GM12878 (cell line): ENCODE results near the gene KCTD17.

Experiments used
- CEBPB ChIP-seq, 2 experiments: fragments of 150-350 bp in 1 of 2; IDR thresholded peaks; 2 replicates each; pipeline ENCODE4 v1.6.1; 2012 to 2014; ENCODE audit warnings: low read depth in 2 of 2, low read length in 2 of 2, borderline replicate concordance in 1 of 2, inconsistent platforms in 1 of 2
- EZH2 ChIP-seq: IDR thresholded peaks from 2 replicates; pipeline ENCODE4 v1.6.1; 2012; ENCODE audit warnings: low read depth, mild to moderate bottlenecking, control low read depth, inconsistent platforms, low read length, borderline replicate concordance; ENCODE audit not compliant: control insufficient read depth
- NRF1 ChIP-seq: conservative IDR thresholded peaks from 2 replicates; pipeline ENCODE4 v1.6.1; 2011; ENCODE audit warnings: mild to moderate bottlenecking, low read depth, low read length, improper control_type of control experiment
- POLR2A ChIP-seq: IDR thresholded peaks from 2 replicates; pipeline ENCODE4 v1.6.1; 2011; ENCODE audit warnings: low read depth, mild to moderate bottlenecking, low read length
- ZBTB4 ChIP-seq: fragments of 450-650 bp; formaldehyde crosslinking; IDR thresholded peaks from 2 replicates; pipeline ENCODE4 v1.4.0; 2022; ENCODE audit warnings: mild to moderate bottlenecking, moderate library complexity

- TF ChIP-seq CEBPB (IDR thresholded peaks at IDR 0.05; ENCODE audit: borderline replicate concordance in 1 of 2, low read depth in 2 of 2, low read length in 2 of 2) (no peak), POLR2A (no peak), NRF1 (no peak), ZBTB4 (CRISPR knock-in tag) (no peak), EZH2 (no peak)
Observed at GRCh38 chr22:37007651-37008050, 43.9 kb upstream of the KCTD17 start.
